Fibroblast of villous mesenchyme (primary cell): Measurements from ENCODE around the gene ZBTB16. TPM values are rescaled to one million over a fixed set of nuclear protein-coding genes. Genes with fewer than 3 reads are reported as not detected.

ENCODE experiments used
- DNase-seq: peaks from one replicate; pipeline ENCODE4 v3.0.0-alpha.2; 2010; ENCODE audit warnings: low read depth
- H3K4me3 ChIP-seq: 2 replicates; pipeline ENCODE4 v1.5.1; 2011; ENCODE audit warnings: low read depth, mild to moderate bottlenecking, low read length
- CTCF ChIP-seq: IDR thresholded peaks from 2 replicates; pipeline ENCODE4 v1.5.1; 2012; ENCODE audit warnings: low read depth, mild to moderate bottlenecking, low read length; ENCODE audit not compliant: insufficient read depth
- total RNA-seq: library from RNA; depleted of rRNA; stranded (reverse); fragments of >200 nt; gene quantifications from 2 replicates; pipeline ENCODE4 v1.2.3, GENCODE V29; 2012

The ZBTB16 gene, protein sequence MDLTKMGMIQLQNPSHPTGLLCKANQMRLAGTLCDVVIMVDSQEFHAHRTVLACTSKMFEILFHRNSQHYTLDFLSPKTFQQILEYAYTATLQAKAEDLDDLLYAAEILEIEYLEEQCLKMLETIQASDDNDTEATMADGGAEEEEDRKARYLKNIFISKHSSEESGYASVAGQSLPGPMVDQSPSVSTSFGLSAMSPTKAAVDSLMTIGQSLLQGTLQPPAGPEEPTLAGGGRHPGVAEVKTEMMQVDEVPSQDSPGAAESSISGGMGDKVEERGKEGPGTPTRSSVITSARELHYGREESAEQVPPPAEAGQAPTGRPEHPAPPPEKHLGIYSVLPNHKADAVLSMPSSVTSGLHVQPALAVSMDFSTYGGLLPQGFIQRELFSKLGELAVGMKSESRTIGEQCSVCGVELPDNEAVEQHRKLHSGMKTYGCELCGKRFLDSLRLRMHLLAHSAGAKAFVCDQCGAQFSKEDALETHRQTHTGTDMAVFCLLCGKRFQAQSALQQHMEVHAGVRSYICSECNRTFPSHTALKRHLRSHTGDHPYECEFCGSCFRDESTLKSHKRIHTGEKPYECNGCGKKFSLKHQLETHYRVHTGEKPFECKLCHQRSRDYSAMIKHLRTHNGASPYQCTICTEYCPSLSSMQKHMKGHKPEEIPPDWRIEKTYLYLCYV
- 0.32 and 0.86 TPM in 2 replicates for total RNA-seq

GRCh38 chr11:114059278-114059983, at the start of gene ZBTB16:
TSS of gene ZBTB16 (plus strand) at chr11:114059711. CDS start at chr11:114063301, 3,590 bp downstream.
- TF ChIP-seq CTCF = peak; percentile 35
- H3K4me3 ChIP-seq = peak within 1 kb of the TSS; percentile 96
- peak; percentile 92 for DNase-seq

GRCh38 chr11:114010931-114011330, 48.6 kb upstream of the ZBTB16 start:
- H3K4me3 ChIP-seq = no peak overlapping the region
- no peak for TF ChIP-seq CTCF
- DNase-seq = no peak

- no peak for TF ChIP-seq CTCF
- DNase-seq = no peak
- no peak overlapping the region for H3K4me3 ChIP-seq
Measured at GRCh38 chr11:114011443-114011842, 48.1 kb upstream of the ZBTB16 start.

DNA sequence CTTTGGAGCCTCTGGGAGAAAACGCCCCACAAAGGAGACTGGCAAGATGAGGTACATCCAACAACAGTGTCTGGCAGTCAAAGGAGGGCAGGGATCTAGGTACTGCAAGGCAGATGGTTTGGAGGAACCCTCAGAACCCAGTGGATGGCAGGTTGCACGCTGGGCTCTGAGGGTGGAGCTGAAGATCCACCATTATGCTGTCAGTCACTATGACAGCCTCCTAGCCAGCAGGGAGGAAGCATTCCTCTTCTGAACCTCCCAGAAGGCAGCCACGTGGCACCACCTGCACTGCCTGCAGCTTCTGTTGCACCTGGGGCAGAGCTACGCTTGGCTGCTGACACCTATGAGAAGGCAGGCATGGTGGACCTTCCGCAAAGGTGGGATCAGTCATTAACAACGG, 44.4 kb upstream of the ZBTB16 start:
- H3K4me3 ChIP-seq = no peak overlapping the region
- TF ChIP-seq CTCF = no peak
- DNase-seq = no peak

- DNase-seq = no peak
- TF ChIP-seq CTCF = no peak
- no peak overlapping the region for H3K4me3 ChIP-seq
Measured at GRCh38 chr11:114016986-114017385, 42.5 kb upstream of the ZBTB16 start.

- no peak for DNase-seq
- no peak for TF ChIP-seq CTCF
- H3K4me3 ChIP-seq = no peak overlapping the region
Measured at GRCh38 chr11:114017723-114018122, 41.8 kb upstream of the ZBTB16 start.
